Measurements from ENCODE around the gene TSBP1. TPM values are rescaled to one million over a fixed set of nuclear protein-coding genes. Genes with fewer than 3 reads are reported as not detected.

Gene TSBP1
- total and polyA plus RNA-seq, 2 experiments from 2014 or later, result not detected

DNA sequence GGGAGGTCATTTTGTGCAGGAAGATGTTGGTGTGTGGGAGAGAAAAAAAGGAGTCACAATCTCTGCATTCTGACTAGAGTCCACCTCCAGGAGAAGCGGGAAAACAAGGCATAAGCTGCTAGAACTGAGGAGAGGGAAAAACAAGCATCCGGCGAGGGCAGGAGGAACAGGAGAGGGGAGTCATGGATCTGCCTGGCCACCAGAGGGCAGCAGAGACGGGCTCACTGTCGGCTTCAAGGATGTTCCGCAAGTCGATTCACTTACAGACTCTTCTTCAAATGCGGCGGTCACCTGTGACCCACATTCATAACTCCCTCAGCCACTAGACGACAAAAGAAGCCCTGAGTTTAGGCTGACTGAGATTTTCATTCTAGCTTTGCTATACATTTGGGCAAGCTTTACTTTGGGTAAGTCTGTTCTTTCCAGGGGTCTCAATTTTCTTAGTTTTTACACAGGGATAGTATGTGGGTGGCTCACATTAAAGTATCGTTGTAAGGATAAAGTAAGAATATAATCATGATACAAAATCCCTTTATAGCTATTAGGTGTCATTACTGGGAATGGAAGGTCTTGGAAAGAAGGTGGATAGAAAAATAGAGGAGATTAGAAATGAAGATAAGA, 41.8 kb upstream of the TSBP1 start:
- no peaks in the 10 kb centered on the region for H3K36me3 ChIP-seq (replicated peaks; ENCODE audit: insufficient read depth, low read depth)
- no peak overlapping the region for H3K27ac ChIP-seq
- no peaks in the 10 kb centered on the region for H3K9me3 ChIP-seq (ENCODE audit: low read depth)
- TF ChIP-seq EZH2 (IDR thresholded peaks at IDR 0.05; ENCODE audit: borderline replicate concordance), result no peak
- TF ChIP-seq, protein P1, sequence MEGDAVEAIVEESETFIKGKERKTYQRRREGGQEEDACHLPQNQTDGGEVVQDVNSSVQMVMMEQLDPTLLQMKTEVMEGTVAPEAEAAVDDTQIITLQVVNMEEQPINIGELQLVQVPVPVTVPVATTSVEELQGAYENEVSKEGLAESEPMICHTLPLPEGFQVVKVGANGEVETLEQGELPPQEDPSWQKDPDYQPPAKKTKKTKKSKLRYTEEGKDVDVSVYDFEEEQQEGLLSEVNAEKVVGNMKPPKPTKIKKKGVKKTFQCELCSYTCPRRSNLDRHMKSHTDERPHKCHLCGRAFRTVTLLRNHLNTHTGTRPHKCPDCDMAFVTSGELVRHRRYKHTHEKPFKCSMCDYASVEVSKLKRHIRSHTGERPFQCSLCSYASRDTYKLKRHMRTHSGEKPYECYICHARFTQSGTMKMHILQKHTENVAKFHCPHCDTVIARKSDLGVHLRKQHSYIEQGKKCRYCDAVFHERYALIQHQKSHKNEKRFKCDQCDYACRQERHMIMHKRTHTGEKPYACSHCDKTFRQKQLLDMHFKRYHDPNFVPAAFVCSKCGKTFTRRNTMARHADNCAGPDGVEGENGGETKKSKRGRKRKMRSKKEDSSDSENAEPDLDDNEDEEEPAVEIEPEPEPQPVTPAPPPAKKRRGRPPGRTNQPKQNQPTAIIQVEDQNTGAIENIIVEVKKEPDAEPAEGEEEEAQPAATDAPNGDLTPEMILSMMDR (IDR thresholded peaks at IDR 0.05; ENCODE audit: poor library complexity), result peak; percentile 91
- TF ChIP-seq EZH2phosphoT487 (IDR thresholded peaks at IDR 0.05; ENCODE audit: low read depth, severe bottlenecking, unreplicated experiment), result no peak
- DNase-seq (ENCODE audit: low spot score), result peak; percentile 88
- peaks cover 11% of the 10 kb centered on the region for H3K27me3 ChIP-seq
- H3K4me1 ChIP-seq (ENCODE audit: insufficient read depth), result peaks cover 8% of the 10 kb centered on the region
- H2AFZ ChIP-seq, result no peak overlapping the region
- no peaks in the 10 kb centered on the region for H3K79me2 ChIP-seq
- no peaks in the 10 kb centered on the region for H3K9me2 ChIP-seq (replicated peaks; ENCODE audit: insufficient read depth)
- H3K4me2 ChIP-seq, result peak overlapping the region; percentile 59
- no peak overlapping the region for H3K4me3 ChIP-seq
- H4K20me1 ChIP-seq (ENCODE audit: insufficient read depth, poor library complexity, severe bottlenecking), result no peaks in the 10 kb centered on the region
- WGBS (ENCODE audit: low lambda C conversion rate, missing lambda C conversion rate), result 15% methylated on average over 11 of the region's 11 CpGs

DNA sequence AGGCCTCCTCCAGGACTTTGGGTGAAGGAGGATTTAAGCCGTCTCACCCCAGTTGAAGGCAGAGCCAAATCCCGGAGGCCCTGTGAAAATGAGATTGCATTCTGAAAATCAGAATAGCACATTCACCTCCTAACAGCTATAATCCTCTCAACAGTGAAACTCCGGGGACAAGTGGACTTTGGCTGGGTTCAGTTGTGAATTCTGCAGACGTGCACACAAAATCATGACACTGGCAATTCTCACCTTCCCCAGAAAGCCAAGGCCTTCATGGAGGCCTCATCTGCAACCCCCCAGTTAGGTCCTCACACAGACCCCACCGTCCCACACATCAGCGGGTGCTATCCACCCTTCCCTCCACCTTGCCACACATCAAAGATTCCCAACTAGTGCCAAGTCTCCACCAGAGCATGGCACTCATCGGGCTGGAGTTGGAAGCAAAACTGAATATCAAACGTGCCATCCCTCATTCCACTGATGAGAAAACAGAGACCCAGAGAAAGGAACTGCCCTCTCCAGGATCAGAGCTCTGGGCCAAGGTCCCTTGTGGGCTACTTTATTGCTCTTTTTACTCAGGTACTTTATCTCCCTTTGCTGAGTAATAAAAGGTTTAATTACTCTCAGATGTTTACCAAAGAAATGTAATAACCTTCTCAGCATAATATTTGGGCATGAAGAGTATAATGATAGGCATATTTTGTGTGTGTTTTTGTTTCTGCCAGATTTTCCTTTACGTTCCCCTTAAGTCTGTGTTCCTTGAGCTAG, 40.0 kb upstream of the TSBP1 start:
- WGBS (ENCODE audit: low lambda C conversion rate, missing lambda C conversion rate), result 72% methylated on average over 9 of the region's 9 CpGs
- Histone ChIP-seq H3K9me3 (ENCODE audit: low read depth) (no peaks in the 10 kb centered on the region), H3K27me3 (peaks cover 8% of the 10 kb centered on the region), H4K20me1 (ENCODE audit: insufficient read depth, poor library complexity, severe bottlenecking) (no peaks in the 10 kb centered on the region), H3K4me1 (ENCODE audit: insufficient read depth) (peaks cover 8% of the 10 kb centered on the region), H3K4me3 (no peak overlapping the region), H3K36me3 (replicated peaks; ENCODE audit: insufficient read depth, low read depth) (no peaks in the 10 kb centered on the region), H3K4me2 (peak overlapping the region; percentile 59), H3K79me2 (no peaks in the 10 kb centered on the region), H3K9me2 (replicated peaks; ENCODE audit: insufficient read depth) (no peaks in the 10 kb centered on the region), H3K27ac (peak overlapping the region; percentile 91), H2AFZ (no peak overlapping the region)
- TF ChIP-seq EZH2 (IDR thresholded peaks at IDR 0.05; ENCODE audit: borderline replicate concordance) (no peak), EZH2phosphoT487 (IDR thresholded peaks at IDR 0.05; ENCODE audit: low read depth, severe bottlenecking, unreplicated experiment) (no peak)
- TF ChIP-seq, protein P1 (IDR thresholded peaks at IDR 0.05; ENCODE audit: poor library complexity), result no peak
- peak; percentile 35 for DNase-seq (ENCODE audit: low spot score)

DNA sequence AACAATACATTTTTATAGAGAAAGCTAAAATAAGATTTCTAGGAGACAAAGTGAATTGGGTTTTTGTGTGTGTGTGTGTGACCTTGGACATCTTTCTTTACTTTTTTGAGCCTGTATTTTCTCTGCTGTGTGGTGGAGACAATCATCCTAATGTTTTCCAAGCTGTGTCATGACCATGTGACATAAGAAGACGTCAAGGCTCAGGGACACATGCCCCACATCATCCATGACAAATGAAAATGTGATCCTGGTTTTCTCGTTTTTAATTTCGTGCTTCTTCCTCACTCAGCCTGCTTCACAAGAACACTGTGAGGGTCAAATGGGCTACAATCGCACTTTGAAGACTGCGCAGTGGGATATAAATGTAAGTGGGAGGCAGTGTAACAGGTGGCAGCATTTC, 39.2 kb upstream of the TSBP1 start:
- Histone ChIP-seq H3K27me3 (peaks cover 11% of the 10 kb centered on the region), H3K4me2 (no peak overlapping the region), H2AFZ (no peak overlapping the region), H3K79me2 (no peaks in the 10 kb centered on the region), H3K4me1 (ENCODE audit: insufficient read depth) (peaks cover 8% of the 10 kb centered on the region), H3K9me2 (replicated peaks; ENCODE audit: insufficient read depth) (no peaks in the 10 kb centered on the region), H4K20me1 (ENCODE audit: insufficient read depth, poor library complexity, severe bottlenecking) (no peaks in the 10 kb centered on the region), H3K36me3 (replicated peaks; ENCODE audit: insufficient read depth, low read depth) (no peaks in the 10 kb centered on the region), H3K4me3 (no peak overlapping the region), H3K27ac (peak overlapping the region; percentile 91), H3K9me3 (ENCODE audit: low read depth) (no peaks in the 10 kb centered on the region)
- 81% methylated on average over 5 of the region's 5 CpGs for WGBS (ENCODE audit: low lambda C conversion rate, missing lambda C conversion rate)
- no peak for DNase-seq (ENCODE audit: low spot score)
- no peak for TF ChIP-seq EZH2 (IDR thresholded peaks at IDR 0.05; ENCODE audit: borderline replicate concordance)
- no peak for TF ChIP-seq EZH2phosphoT487 (IDR thresholded peaks at IDR 0.05; ENCODE audit: low read depth, severe bottlenecking, unreplicated experiment)
- TF ChIP-seq, protein P1 (IDR thresholded peaks at IDR 0.05; ENCODE audit: poor library complexity), result no peak
